ENCODE data around the gene SCLT1. TPM values are rescaled to one million over a fixed set of nuclear protein-coding genes. Genes with fewer than 3 reads are reported as not detected.

The SCLT1 gene
- total and polyA plus RNA-seq, 2 of the 13 experiments (the other 11 are each of a cell fraction or from before 2014, with no cell fraction given): 1.5 to 8.7 TPM

- TF ChIP-seq DMAP1 (CRISPR knock-in tag; IDR thresholded peaks at IDR 0.05): no peak
Measured at GRCh38 chr4:129063640-129064039, 29.7 kb downstream of the SCLT1 start (continued).

- H3K9ac ChIP-seq (ENCODE audit: insufficient read depth, low read depth, low read length): no peak overlapping the region
- in situ Hi-C loops (cut with HindIII; ENCODE audit: extremely low pct_ligation_motif_present, low pct_unique_long_range_greater_than_20kb): no loop called here
- no peaks in the 10 kb centered on the region for H3K27me3 ChIP-seq (ENCODE audit: control insufficient read depth in 1 of 2, insufficient read depth in 2 of 2, low read length in 2 of 2)
- H3K79me2 ChIP-seq (ENCODE audit: insufficient read depth, low read length): no peaks in the 10 kb centered on the region
- intact Hi-C loops (cut with micrococcal nuclease; ENCODE audit: unreplicated experiment): no loop called here
- H3K36me3 ChIP-seq (replicated peaks in 1 of 2; ENCODE audit: control insufficient read depth in 1 of 2, insufficient read depth in 2 of 2, low read length in 2 of 2): no peaks in the 10 kb centered on the region
- BruUV-seq (replicated peaks): no TSS peak
- CTCF ChIA-PET (ENCODE audit: low intra/inter-chr PET ratio, low total read pairs): no interaction called here
- no peak for FAIRE-seq
- no peak overlapping the region for H2AFZ ChIP-seq (ENCODE audit: low read length)
- peaks cover 62% of the 10 kb centered on the region for H3K9me3 ChIP-seq (ENCODE audit: low read length)
- POLR2A ChIA-PET: no interaction called here
- H3K4me3 ChIP-seq (replicated peaks in 1 of 3; ENCODE audit: insufficient read depth in 1 of 3, low read depth in 2 of 3, low read length in 3 of 3): no peak overlapping the region
- 94% methylated on average over 3 of the region's 3 CpGs for WGBS (ENCODE audit: low lambda C conversion rate)
- TF ChIP-seq NR0B2 (CRISPR knock-in tag; IDR thresholded peaks at IDR 0.05): no peak
- TF ChIP-seq POGZ (CRISPR knock-in tag; IDR thresholded peaks at IDR 0.05): no peak
- no peak for TF ChIP-seq ZNF720 (CRISPR knock-in tag; IDR thresholded peaks at IDR 0.05)
- TF ChIP-seq ZNF619 (CRISPR knock-in tag; IDR thresholded peaks at IDR 0.05): no peak
- no peak for TF ChIP-seq LCORL (IDR thresholded peaks at IDR 0.05)
- TF ChIP-seq LCORL (CRISPR knock-in tag; IDR thresholded peaks at IDR 0.05): no peak
- no peak for TF ChIP-seq ELF1 (CRISPR knock-in tag; IDR thresholded peaks at IDR 0.05)
- TF ChIP-seq GABPA (IDR thresholded peaks at IDR 0.05; ENCODE audit: low read depth, low read length): no peak
- TF ChIP-seq GABPA (CRISPR knock-in tag; IDR thresholded peaks at IDR 0.05; ENCODE audit: low read depth): no peak
- TF ChIP-seq ZNF629 (CRISPR knock-in tag; conservative IDR thresholded peaks at IDR 0.05): no peak
- no peak for TF ChIP-seq MIER2 (CRISPR knock-in tag; IDR thresholded peaks at IDR 0.05)
- TF ChIP-seq ZNF234 (CRISPR knock-in tag; conservative IDR thresholded peaks at IDR 0.05): no peak
- TF ChIP-seq KLF11 (CRISPR knock-in tag; IDR thresholded peaks at IDR 0.05): no peak
- no peak overlapping the region for H3K4me2 ChIP-seq (ENCODE audit: low read depth, low read length)
- DNase-seq (ENCODE audit: low spot score): no peak
- no peaks in the 10 kb centered on the region for H3K4me1 ChIP-seq (ENCODE audit: insufficient read depth, low read length)
- no peak for ATAC-seq
- H4K20me1 ChIP-seq (ENCODE audit: insufficient read depth, low read length): no peaks in the 10 kb centered on the region
- H3K27ac ChIP-seq (ENCODE audit: extremely low read length, insufficient read depth, low read length): no peak overlapping the region
Measured at GRCh38 chr4:129062580-129062979, 30.8 kb downstream of the SCLT1 start.

Data from HepG2 (cell line).